ENCODE results near the gene LRRC72. TPM values are rescaled to one million over a fixed set of nuclear protein-coding genes. Genes with fewer than 3 reads are reported as not detected.
"Not testable (repeated sequence)": the region's sequence is repeated elsewhere in the genome, so short reads cannot be mapped to it uniquely, and the experiment has no call there.

Gene LRRC72
- total RNA-seq = not detected

- no peak for DNase-seq (ENCODE audit: low read depth in 2 of 3, low spot score in 2 of 3)
These were observed at the start of gene LRRC72 for GRCh38 chr7:16526742-16527540. TSS of gene LRRC72 (plus strand) at chr7:16526825. CDS start at chr7:16526953, 128 bp downstream.

DNA sequence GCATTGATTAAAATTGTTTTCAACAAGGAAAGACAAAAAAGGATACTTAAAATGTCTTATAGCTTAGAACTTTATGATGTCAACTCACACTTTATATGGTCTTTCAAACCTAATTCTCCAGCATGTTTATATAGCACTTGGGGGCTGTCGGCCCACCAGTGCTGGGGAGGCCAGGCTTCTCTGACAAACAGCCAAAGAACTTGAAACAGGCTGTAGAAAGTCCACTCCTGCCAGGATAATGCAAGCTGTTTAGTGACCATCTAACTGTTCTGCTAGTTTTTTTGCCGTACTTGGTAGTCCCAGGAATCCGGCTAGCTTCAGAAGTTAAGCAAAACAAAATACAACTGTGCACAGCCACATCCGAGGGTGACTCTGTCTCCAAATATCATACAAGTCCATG, 47.5 kb upstream of the LRRC72 start:
- no peak for DNase-seq (ENCODE audit: low read depth in 2 of 3, low spot score in 2 of 3)

DNA sequence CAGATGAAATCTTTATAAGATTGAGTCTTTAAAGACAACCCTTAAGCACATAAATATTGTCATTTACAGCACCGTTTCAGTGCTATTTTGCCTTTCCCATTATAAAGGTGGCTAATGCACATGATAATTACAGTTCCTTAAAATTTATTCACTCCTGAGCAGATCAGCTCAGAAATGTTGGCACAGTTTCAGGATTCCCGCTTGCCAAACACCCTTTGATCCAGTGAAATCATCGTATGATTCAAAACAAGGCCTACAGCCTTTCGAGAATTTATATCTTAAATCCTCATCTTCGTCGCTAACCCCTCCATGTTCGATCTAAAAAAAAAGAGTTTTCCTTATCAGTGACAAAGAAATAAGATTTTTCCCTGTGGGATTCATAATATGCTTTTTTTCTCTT, 47.0 kb upstream of the LRRC72 start:
- DNase-seq (ENCODE audit: low read depth in 2 of 3, low spot score in 2 of 3) = no peak

GRCh38 chr7:16484453-16485158, 42.0 kb upstream of the LRRC72 start:
- no peak for DNase-seq (ENCODE audit: low read depth in 2 of 3, low spot score in 2 of 3)

GRCh38 chr7:16491148-16491547, 35.5 kb upstream of the LRRC72 start:
- no peak for DNase-seq (ENCODE audit: low read depth in 2 of 3, low spot score in 2 of 3)

- DNase-seq (ENCODE audit: low read depth in 2 of 3, low spot score in 2 of 3) = no peak
These were observed 34.0 kb upstream of the LRRC72 start for GRCh38 chr7:16492513-16493062.

DNA sequence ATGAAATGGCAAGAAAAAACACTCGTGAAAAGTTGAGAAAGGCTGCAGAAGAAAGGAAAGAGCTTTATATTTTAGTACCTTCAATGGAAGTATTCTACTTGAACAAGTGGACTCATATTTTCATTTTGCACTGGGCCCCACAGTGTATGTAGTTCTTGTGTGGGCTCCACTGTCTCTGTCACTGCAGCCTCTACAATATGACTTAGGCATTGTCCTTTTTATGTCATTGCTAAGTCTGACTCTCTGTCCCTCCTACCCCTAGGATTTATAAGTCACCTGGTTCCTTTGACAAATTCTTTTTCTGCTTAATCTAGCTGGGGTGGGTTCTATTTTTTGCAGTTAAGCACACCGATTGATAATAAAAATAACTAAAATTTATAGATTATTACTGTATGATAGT, 33.4 kb upstream of the LRRC72 start:
- DNase-seq (ENCODE audit: low read depth in 2 of 3, low spot score in 2 of 3) = no peak

DNA sequence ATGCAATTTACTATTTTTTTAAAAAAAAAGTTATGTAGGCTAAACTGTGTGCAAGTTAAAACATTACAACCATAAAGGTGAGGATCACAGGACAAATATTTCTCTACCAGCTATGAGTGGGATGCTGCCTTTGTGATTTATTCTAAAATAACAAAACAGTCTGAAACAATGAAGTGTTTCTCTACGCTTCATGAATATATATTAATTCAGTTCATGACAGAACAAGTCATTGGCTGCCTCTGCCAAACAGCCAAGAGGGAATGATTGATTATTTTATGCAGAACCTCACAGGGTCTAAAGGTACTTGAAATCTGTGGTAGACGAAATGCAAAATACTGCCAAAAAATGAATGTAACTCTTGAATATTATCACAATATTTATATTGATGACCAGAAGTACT, 32.1 kb upstream of the LRRC72 start:
- no peak for DNase-seq (ENCODE audit: low read depth in 2 of 3, low spot score in 2 of 3)

DNA sequence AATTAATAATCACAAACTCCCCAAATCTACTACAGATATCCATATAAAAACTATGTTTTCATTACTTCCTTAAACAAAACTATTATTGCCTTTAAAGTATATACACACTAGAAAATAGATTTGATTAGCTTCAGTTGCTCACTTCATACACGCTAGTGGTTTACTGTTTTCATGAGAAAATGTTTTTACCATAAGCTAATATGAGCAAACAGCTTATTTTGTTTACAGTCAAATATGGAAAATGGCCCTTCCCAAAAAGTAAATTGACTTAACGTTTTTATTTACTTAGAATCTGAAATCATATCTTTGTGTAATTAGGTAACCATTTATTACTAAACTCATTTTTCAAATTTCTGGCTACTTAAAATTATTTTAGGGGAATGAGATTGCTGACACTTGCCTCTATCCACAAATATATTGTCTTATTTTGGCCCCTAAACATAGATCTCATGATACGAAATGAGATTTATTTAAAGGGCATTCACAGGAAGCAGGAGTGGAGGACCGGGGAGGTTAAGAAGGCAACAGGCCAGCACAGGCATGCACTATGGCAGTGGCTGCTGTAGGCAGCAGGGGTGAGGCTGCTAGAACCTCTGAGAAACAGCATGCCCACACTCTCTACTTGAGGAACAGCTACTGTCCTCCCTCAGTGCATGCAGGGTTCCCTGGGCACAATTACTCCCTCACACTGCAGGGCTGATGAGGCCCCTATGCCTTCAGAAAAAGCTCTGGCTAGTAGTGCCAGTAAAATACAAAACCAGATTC, 31.5 kb upstream of the LRRC72 start:
- DNase-seq (ENCODE audit: low read depth in 2 of 3, low spot score in 2 of 3) = no peak

GRCh38 chr7:16498122-16498521, 28.5 kb upstream of the LRRC72 start:
- no peak for DNase-seq (ENCODE audit: low read depth in 2 of 3, low spot score in 2 of 3)

DNA sequence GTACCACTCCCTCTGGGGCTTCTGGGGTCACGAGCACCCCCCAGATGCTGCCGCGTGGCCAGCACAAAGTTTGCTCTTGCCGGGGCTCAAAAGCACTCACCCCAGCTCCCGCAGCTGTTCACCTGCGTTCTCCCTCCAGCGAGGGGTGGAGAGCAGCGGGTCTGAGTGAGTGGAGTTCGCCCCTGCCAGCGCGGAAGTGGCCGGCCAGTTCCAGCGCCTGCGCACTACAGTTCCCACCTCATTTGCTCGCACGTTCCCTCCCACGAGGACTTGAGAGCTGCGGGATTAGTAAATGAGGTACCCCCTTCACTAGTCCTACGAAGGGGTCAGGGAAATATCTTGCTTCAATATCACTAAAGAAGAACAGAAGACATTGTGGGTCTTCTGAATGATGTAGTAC, 24.3 kb upstream of the LRRC72 start:
- no peak for DNase-seq (ENCODE audit: low read depth in 2 of 3, low spot score in 2 of 3)

- no peak for DNase-seq (ENCODE audit: low read depth in 2 of 3, low spot score in 2 of 3)
These were observed 22.6 kb upstream of the LRRC72 start for GRCh38 chr7:16504019-16504418.

GRCh38 chr7:16506422-16506821, 20.2 kb upstream of the LRRC72 start:
- not testable (repeated sequence) for DNase-seq (ENCODE audit: low read depth in 2 of 3, low spot score in 2 of 3)

- peak in 1 of 3 donors; percentile 24 for DNase-seq (ENCODE audit: low read depth in 2 of 3, low spot score in 2 of 3)
These were observed 16.8 kb upstream of the LRRC72 start for GRCh38 chr7:16509829-16510228.

GRCh38 chr7:16511314-16511713, 15.3 kb upstream of the LRRC72 start:
- no peak for DNase-seq (ENCODE audit: low read depth in 2 of 3, low spot score in 2 of 3)

GRCh38 chr7:16512097-16512496, 14.5 kb upstream of the LRRC72 start:
- no peak for DNase-seq (ENCODE audit: low read depth in 2 of 3, low spot score in 2 of 3)

- no peak for DNase-seq (ENCODE audit: low read depth in 2 of 3, low spot score in 2 of 3)
These were observed 12.4 kb upstream of the LRRC72 start for GRCh38 chr7:16514271-16514670.

DNA sequence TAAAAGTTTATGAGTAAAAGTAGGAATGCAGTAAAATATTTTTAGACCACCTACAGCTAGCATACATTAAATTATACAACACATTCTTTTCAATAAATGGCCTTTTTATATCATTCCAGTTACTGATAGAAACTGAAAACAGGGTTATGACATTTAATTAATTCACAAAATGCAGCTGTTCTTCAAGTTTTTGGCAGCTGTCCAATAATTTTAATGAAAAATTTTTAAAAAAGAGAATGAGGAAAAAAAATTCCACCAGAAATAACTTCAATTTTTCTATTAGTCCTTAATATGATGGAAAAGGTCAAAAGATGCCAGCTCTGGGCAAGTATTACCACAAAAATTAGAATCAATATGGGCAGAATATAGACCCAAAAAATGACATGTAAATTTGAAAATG, 11.9 kb upstream of the LRRC72 start:
- no peak for DNase-seq (ENCODE audit: low read depth in 2 of 3, low spot score in 2 of 3)

GRCh38 chr7:16515785-16516685, 10.6 kb upstream of the LRRC72 start:
- no peak for DNase-seq (ENCODE audit: low read depth in 2 of 3, low spot score in 2 of 3)

DNA sequence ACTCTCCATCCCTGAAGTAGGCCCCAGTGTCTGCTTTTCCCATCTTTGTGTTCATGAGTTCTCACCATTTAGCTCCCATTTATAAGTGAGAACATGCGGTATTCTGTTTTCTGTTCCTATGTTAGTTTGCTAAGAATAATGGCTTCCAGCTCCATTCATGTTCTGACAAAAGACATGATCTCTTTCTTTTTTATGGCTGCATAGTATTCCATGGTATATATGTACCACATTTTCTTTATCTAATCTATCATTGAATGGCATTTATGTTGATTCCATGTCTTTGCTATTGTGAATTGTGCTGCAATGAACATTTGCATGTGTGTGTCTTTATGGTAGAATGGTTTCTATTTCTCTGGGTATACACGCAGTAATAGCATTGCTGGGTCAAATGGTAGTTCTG, 6.6 kb upstream of the LRRC72 start:
- DNase-seq (ENCODE audit: low read depth in 2 of 3, low spot score in 2 of 3) = not testable (repeated sequence)

Data from hematopoietic multipotent progenitor cell (in vitro differentiated cells).